ENCODE data around the gene KDM4D.

GRCh38 chr11:94968334-94968958 is 5.1 kb upstream of the KDM4D start:
- TF ChIP-seq CTCF (IDR thresholded peaks at IDR 0.05; ENCODE audit: low read depth, low read length) (peak; percentile 39), EZH2phosphoT487 (IDR thresholded peaks at IDR 0.05; ENCODE audit: low read depth) (no peak)
